HEK293T (cell line): Measurements from ENCODE around the gene EBNA1BP2.

ENCODE experiments used
- BHLHE40 ChIP-seq: fragments of 450-650 bp; IDR thresholded peaks from 2 replicates; pipeline ENCODE4 v1.6.1; 2016; ENCODE audit warnings: mild to moderate bottlenecking, moderate library complexity, borderline replicate concordance
- FOXA1 ChIP-seq: fragments of 450-650 bp; IDR thresholded peaks from 2 replicates; pipeline ENCODE4 v1.6.1; 2016; ENCODE audit warnings: mild to moderate bottlenecking
- FOXM1 ChIP-seq: fragments of 450-650 bp; IDR thresholded peaks from 2 replicates; pipeline ENCODE4 v1.6.1; 2017; ENCODE audit warnings: mild to moderate bottlenecking, borderline replicate concordance
- L3MBTL2 ChIP-seq: fragments of 450-650 bp; conservative IDR thresholded peaks from 2 replicates; pipeline ENCODE4 v1.6.1; 2016; ENCODE audit warnings: mild to moderate bottlenecking
- LEF1 ChIP-seq: fragments of 450-650 bp; IDR thresholded peaks from 2 replicates; pipeline ENCODE4 v1.6.1; 2017; ENCODE audit warnings: mild to moderate bottlenecking, borderline replicate concordance
- NFRKB ChIP-seq: fragments of 450-650 bp; IDR thresholded peaks from 2 replicates; pipeline ENCODE4 v1.6.1; 2016; ENCODE audit warnings: mild to moderate bottlenecking, moderate library complexity
- SP1 ChIP-seq: fragments of 450-650 bp; IDR thresholded peaks from 2 replicates; pipeline ENCODE4 v1.6.1; 2017
- SUZ12 ChIP-seq: fragments of 450-650 bp; IDR thresholded peaks from 2 replicates; pipeline ENCODE4 v1.6.1; 2016; ENCODE audit warnings: mild to moderate bottlenecking
- TARDBP ChIP-seq: fragments of 450-650 bp; IDR thresholded peaks from 2 replicates; pipeline ENCODE4 v1.6.1; 2016
- ZNF384 ChIP-seq: fragments of 450-650 bp; IDR thresholded peaks from 2 replicates; pipeline ENCODE4 v1.6.1; 2016

DNA sequence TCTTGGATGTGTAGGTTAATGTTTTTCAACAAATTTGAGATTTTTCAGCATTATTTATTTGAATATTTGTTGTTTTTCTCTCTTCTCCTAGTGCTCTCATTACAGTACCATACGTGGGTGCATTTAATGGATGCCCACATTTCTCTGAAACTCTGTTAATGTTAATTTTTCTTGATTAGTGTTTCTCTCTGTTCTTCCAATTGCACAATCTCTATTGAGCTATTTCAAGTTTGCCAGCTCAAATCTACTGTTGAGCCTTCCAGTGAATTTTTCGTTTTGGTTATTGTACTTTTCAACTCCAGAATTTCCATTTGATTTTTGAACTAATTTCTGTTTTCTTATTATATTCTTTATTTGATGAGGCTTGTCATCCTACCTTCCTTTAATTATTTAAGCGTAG, 31.8 kb upstream of the EBNA1BP2 start:
- TF ChIP-seq TARDBP (no peak), L3MBTL2 (no peak), BHLHE40 (no peak), SP1 (no peak), FOXM1 (no peak), LEF1 (no peak), NFRKB (no peak), ZNF384 (no peak), SUZ12 (no peak), FOXA1 (no peak)
